GM12878 (cell line): ENCODE data around the gene RHBDD1. TPM values are rescaled to one million over a fixed set of nuclear protein-coding genes. Genes with fewer than 3 reads are reported as not detected.

Experiments
- ATAC-seq: fragments of 200-7000 bp; cut with Tn5 transposase; 3 replicates; pipeline ENCODE4 v1.9.1; 2020; ENCODE audit warnings: mild to moderate bottlenecking, moderate library complexity
- BruUV-seq: library from RNA; stranded (reverse); fragments of 400-500 nt; replicated peaks from 2 replicates; lab custom pipeline; 2021; lab: Mats Ljungman, UMichigan
- CTCF ChIA-PET: fragments of 300-600 bp; sonication (Branson Sonifier 250); formaldehyde crosslinking; extraction: SDS; loops from one replicate; lab custom pipeline; 2021; ENCODE audit warnings: inconsistent platforms; lab: Yijun Ruan, JAX
- POLR2A ChIA-PET: fragments of 350-600 bp; formaldehyde crosslinking; extraction: SDS; loops from one replicate; lab custom pipeline; 2021; ENCODE audit warnings: inconsistent platforms; lab: Charles Lee
- RAD21 ChIA-PET: fragments of 300-600 bp; sonication (Branson Sonifier 250); formaldehyde crosslinking; loops from one replicate; lab custom pipeline; 2023; ENCODE audit warnings: antibody characterized with exemption; ENCODE audit not compliant: unreplicated experiment; lab: Charles Lee
- SMC1A ChIA-PET: fragments of 300-600 bp; sonication (Branson Sonifier 250); formaldehyde crosslinking; loops from one replicate; lab custom pipeline; 2023; ENCODE audit not compliant: unreplicated experiment, uncharacterized antibody; lab: Charles Lee
- DNase-seq: peaks from one replicate; pipeline ENCODE4 v3.0.0-alpha.2; 2011; ENCODE audit warnings: low read depth, low spot score
- FAIRE-seq: peaks from 3 replicates; lab custom pipeline; 2011; peaks lifted over from hg19 to GRCh38; lab: Jason Lieb, UNC
- H2AFZ ChIP-seq: 2 replicates; pipeline ENCODE4 v1.6.0; 2011; ENCODE audit warnings: low read depth, low read length, control low read depth; ENCODE audit not compliant: control insufficient read depth
- H3K27ac ChIP-seq: 2 replicates; pipeline ENCODE4 v1.5.1; 2011; ENCODE audit warnings: control low read depth; ENCODE audit not compliant: control insufficient read depth, insufficient read depth
- H3K27me3 ChIP-seq, 2 experiments: replicated peaks in 1 of 2; 2 replicates each; pipeline versions ENCODE4 v1.6.0 to v1.6.1; 2011; ENCODE audit warnings: low read length in 1 of 2; ENCODE audit not compliant: control insufficient read depth in 2 of 2, insufficient read depth in 2 of 2
- H3K36me3 ChIP-seq, 2 experiments: 2 replicates each; pipeline ENCODE4 v1.5.1; 2011; ENCODE audit warnings: low read length in 1 of 2; ENCODE audit not compliant: control insufficient read depth in 2 of 2, insufficient read depth in 2 of 2
- H3K4me1 ChIP-seq: 2 replicates; pipeline ENCODE4 v1.6.1; 2011; ENCODE audit warnings: mild to moderate bottlenecking, low read length, moderate library complexity, mixed read lengths; ENCODE audit not compliant: control insufficient read depth, insufficient read depth
- H3K4me2 ChIP-seq: 2 replicates; pipeline ENCODE4 v1.6.0; 2011; ENCODE audit warnings: control low read depth; ENCODE audit not compliant: control insufficient read depth, insufficient read depth
- H3K4me3 ChIP-seq: fragments of 200-600 bp; sonication (generic); 2 replicates; pipeline ENCODE4 v1.5.1; 2016
- H3K79me2 ChIP-seq: 2 replicates; pipeline ENCODE4 v1.6.0; 2011; ENCODE audit warnings: low read length; ENCODE audit not compliant: control insufficient read depth, insufficient read depth
- H3K9ac ChIP-seq: 2 replicates; pipeline ENCODE4 v1.8.0; 2011; ENCODE audit warnings: low read length, control low read depth, mixed read lengths; ENCODE audit not compliant: control insufficient read depth, insufficient read depth
- H3K9me3 ChIP-seq: replicated peaks from 3 replicates; pipeline ENCODE4 v1.5.1; 2011; ENCODE audit warnings: mild to moderate bottlenecking, low read length; ENCODE audit not compliant: control insufficient read depth, insufficient read depth
- H4K20me1 ChIP-seq: 2 replicates; pipeline ENCODE4 v1.6.0; 2011; ENCODE audit not compliant: control insufficient read depth, insufficient read depth
- DPF2 ChIP-seq: fragments of 450-650 bp; IDR thresholded peaks from 2 replicates; pipeline ENCODE4 v1.6.1; 2017; ENCODE audit warnings: mild to moderate bottlenecking
- FOXK2 ChIP-seq: fragments of 450-650 bp; IDR thresholded peaks from 2 replicates; pipeline ENCODE4 v1.6.1; 2017; ENCODE audit warnings: mild to moderate bottlenecking, moderate library complexity
- HDAC2 ChIP-seq: fragments of 200-600 bp; sonication (generic); IDR thresholded peaks from 2 replicates; pipeline ENCODE4 v1.6.1; 2017
- IKZF2 ChIP-seq, 2 experiments: fragments of 450-650 bp; IDR thresholded peaks; 2 replicates each; pipeline ENCODE4 v1.6.1; 2017; ENCODE audit warnings: mild to moderate bottlenecking in 2 of 2, moderate library complexity in 2 of 2
- KAT2A ChIP-seq: conservative IDR thresholded peaks from 2 replicates; pipeline ENCODE4 v1.6.1; 2011; ENCODE audit warnings: low read depth, low read length; ENCODE audit not compliant: control insufficient read depth
- NR2C1 ChIP-seq: fragments of 450-650 bp; IDR thresholded peaks from 2 replicates; pipeline ENCODE4 v1.6.1; 2017; ENCODE audit warnings: antibody characterized with exemption, mild to moderate bottlenecking, moderate library complexity
- PML ChIP-seq: IDR thresholded peaks from 2 replicates; pipeline ENCODE4 v1.6.1; 2012; ENCODE audit warnings: low read length, inconsistent platforms
- TARDBP ChIP-seq: IDR thresholded peaks from 2 replicates; pipeline ENCODE4 v1.6.1; 2016; ENCODE audit warnings: borderline replicate concordance
- TCF3 ChIP-seq: IDR thresholded peaks from 2 replicates; pipeline ENCODE4 v1.6.1; 2012; ENCODE audit warnings: low read depth, mild to moderate bottlenecking, low read length, borderline replicate concordance; ENCODE audit not compliant: insufficient read depth
- WGBS: methylation state at CpG from one replicate; pipeline ENCODE4 v1.1.6; 2016; ENCODE audit warnings: low lambda C conversion rate; ENCODE audit not compliant: insufficient replicate concordance, insufficient coverage; ENCODE audit errors: missing lambda C conversion rate; 5-methylcytosine and 5-hydroxymethylcytosine counted together
- in situ Hi-C: fragments of 300-500 bp; cut with MboI; formaldehyde crosslinking; loops from 9 replicates; pipeline ENCODE4 v1.14.3; 2018; ENCODE audit warnings: mixed read lengths
- intact Hi-C: fragments of 100-400 bp; cut with micrococcal nuclease; formaldehyde crosslinking; loops from one replicate; pipeline ENCODE4 v1.14.2; 2022; ENCODE audit not compliant: unreplicated experiment
- polyA plus RNA-seq, 11 experiments: library from polyadenylated mRNA; depleted of rRNA in 4 of 11; unstranded in 6 of 11; stranded (reverse) in 5 of 11; fragments of >200 nt; fragmentation: Nextera tagmentation in 4 of 11; fragmentation: Illumina TruSeq in 1 of 11; extraction: Ambion mirVana in 4 of 11; extraction: Trizol in 1 of 11; gene quantifications; 1 replicate in 1 of 11; 2 replicates in 10 of 11; pipeline versions ENCODE4 v1.2.1 to v1.2.3, GENCODE V29; 2011 to 2016; ENCODE audit warnings: inconsistent platforms in 2 of 11, missing spikeins in 2 of 11, low read depth in 1 of 11
- total RNA-seq, 4 experiments: library from RNA; depleted of rRNA in 3 of 4; stranded (reverse); fragments of >200 nt in 3 of 4; fragmentation: Illumina TruSeq in 1 of 4; extraction: Trizol in 1 of 4; gene quantifications; 2 replicates each; pipeline versions ENCODE4 v1.2.1 to v1.2.3, GENCODE V29; 2013 to 2021
- TF ChIP-seq, protein P1 (sequence below): IDR thresholded peaks from 2 replicates; pipeline ENCODE4 v1.6.1; 2011; ENCODE audit warnings: low read depth, low read length, improper control_type of control experiment, borderline replicate concordance
- TF ChIP-seq, protein P2 (sequence below): fragments of 450-650 bp; formaldehyde crosslinking; IDR thresholded peaks from 2 replicates; pipeline ENCODE4 v1.4.0; 2022; ENCODE audit warnings: mild to moderate bottlenecking, moderate library complexity
- TF ChIP-seq, protein P3 (sequence below): IDR thresholded peaks from 2 replicates; pipeline ENCODE4 v1.6.1; 2012; ENCODE audit warnings: improper control_type of control experiment, low read depth, low read length; ENCODE audit not compliant: insufficient replicate concordance
- TF ChIP-seq, protein P4 (sequence below): fragments of 450-650 bp; IDR thresholded peaks from 2 replicates; pipeline ENCODE4 v1.6.1; 2017; ENCODE audit warnings: mild to moderate bottlenecking, low read depth, inconsistent platforms; ENCODE audit not compliant: poor library complexity, severe bottlenecking

The RHBDD1 gene
- total and polyA plus RNA-seq, 10 of the 15 experiments (the other 5 are each of a cell fraction or from before 2014, with no cell fraction given) = 7.1 to 36.4 (median 14.7) TPM

DNA sequence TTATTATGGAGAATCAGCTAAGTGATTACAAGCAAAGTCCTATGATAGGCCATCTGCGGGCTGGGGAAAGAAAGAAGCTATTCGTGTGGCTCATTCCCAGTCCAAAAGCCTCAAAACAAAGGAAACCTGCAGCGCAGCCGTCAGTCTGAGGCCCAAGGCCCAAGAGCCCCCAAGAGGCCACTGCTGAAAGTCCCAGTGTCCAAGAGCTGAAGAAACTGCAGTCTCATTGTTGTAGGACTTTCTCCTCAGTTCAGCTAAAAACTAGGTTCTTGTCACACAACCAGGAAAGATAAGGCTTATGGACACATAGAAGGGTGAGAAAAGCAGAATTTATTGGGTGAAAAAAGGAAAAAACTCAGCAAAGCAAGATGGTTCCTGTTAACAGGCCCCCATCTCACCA is 143.2 kb downstream of the RHBDD1 start:
- ATAC-seq = no peak
- DNase-seq = no peak
- Histone ChIP-seq H3K27ac (no peak overlapping the region), H3K27me3 (no peaks in the 10 kb centered on the region), H3K36me3 (peaks cover 0 to 5% of the 10 kb centered on the region in 2 experiments; a peak in 1 of 4 replicates), H3K9ac (no peak overlapping the region), H3K4me3 (no peak overlapping the region), H3K4me2 (no peak overlapping the region), H2AFZ (no peak overlapping the region), H3K9me3 (no peaks in the 10 kb centered on the region; the same call in 2 of the 3 replicates), H4K20me1 (no peaks in the 10 kb centered on the region), H3K79me2 (no peaks in the 10 kb centered on the region; the same call in 1 of the 2 replicates), H3K4me1 (peaks cover 3% of the 10 kb centered on the region)
- in situ Hi-C loops (loop anchor here (25.0 kb wide), 1 partner anchor 767 kb away; no protein-coding TSS in a partner anchor), intact Hi-C loops (no loop called here)
- WGBS = 93% methylated on average over 4 of the region's 4 CpGs
- SMC1A ChIA-PET = interaction anchor here (1.0 to 1.3 kb wide), 2 partner anchors 168 to 176 kb away, joined by 3 read pairs; no protein-coding TSS in a partner anchor
- RAD21 ChIA-PET = no interaction called here
- POLR2A ChIA-PET = no interaction called here
- no peak for FAIRE-seq
- no TSS peak for BruUV-seq
- CTCF ChIA-PET = interaction anchor here (1.0 to 1.7 kb wide), 4 partner anchors 36 to 176 kb away, joined by 3 to 7 read pairs (median 4); no protein-coding TSS in a partner anchor
- TF ChIP-seq PML (no peak), IKZF2 (IDR thresholded peaks at IDR 0.05) (no peak), HDAC2 (no peak), FOXK2 (no peak), DPF2 (no peak), NR2C1 (no peak), KAT2A (no peak), TCF3 (no peak), TARDBP (no peak)
- TF ChIP-seq, protein P1, sequence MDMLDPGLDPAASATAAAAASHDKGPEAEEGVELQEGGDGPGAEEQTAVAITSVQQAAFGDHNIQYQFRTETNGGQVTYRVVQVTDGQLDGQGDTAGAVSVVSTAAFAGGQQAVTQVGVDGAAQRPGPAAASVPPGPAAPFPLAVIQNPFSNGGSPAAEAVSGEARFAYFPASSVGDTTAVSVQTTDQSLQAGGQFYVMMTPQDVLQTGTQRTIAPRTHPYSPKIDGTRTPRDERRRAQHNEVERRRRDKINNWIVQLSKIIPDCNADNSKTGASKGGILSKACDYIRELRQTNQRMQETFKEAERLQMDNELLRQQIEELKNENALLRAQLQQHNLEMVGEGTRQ = no peak
- TF ChIP-seq, protein P2, sequence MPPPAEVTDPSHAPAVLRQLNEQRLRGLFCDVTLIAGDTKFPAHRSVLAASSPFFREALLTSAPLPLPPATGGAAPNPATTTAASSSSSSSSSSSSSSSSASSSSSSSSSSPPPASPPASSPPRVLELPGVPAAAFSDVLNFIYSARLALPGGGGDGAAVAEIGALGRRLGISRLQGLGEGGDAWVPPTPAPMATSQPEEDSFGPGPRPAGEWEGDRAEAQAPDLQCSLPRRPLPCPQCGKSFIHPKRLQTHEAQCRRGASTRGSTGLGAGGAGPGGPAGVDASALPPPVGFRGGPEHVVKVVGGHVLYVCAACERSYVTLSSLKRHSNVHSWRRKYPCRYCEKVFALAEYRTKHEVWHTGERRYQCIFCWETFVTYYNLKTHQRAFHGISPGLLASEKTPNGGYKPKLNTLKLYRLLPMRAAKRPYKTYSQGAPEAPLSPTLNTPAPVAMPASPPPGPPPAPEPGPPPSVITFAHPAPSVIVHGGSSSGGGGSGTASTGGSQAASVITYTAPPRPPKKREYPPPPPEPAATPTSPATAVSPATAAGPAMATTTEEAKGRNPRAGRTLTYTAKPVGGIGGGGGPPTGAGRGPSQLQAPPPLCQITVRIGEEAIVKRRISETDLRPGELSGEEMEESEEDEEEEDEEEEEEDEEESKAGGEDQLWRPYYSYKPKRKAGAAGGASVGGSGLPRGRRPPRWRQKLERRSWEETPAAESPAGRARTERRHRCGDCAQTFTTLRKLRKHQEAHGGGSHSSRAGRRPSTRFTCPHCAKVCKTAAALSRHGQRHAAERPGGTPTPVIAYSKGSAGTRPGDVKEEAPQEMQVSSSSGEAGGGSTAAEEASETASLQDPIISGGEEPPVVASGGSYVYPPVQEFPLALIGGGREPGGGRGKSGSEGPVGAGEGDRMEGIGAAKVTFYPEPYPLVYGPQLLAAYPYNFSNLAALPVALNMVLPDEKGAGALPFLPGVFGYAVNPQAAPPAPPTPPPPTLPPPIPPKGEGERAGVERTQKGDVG (CRISPR knock-in tag) = no peak
- TF ChIP-seq, protein P3, sequence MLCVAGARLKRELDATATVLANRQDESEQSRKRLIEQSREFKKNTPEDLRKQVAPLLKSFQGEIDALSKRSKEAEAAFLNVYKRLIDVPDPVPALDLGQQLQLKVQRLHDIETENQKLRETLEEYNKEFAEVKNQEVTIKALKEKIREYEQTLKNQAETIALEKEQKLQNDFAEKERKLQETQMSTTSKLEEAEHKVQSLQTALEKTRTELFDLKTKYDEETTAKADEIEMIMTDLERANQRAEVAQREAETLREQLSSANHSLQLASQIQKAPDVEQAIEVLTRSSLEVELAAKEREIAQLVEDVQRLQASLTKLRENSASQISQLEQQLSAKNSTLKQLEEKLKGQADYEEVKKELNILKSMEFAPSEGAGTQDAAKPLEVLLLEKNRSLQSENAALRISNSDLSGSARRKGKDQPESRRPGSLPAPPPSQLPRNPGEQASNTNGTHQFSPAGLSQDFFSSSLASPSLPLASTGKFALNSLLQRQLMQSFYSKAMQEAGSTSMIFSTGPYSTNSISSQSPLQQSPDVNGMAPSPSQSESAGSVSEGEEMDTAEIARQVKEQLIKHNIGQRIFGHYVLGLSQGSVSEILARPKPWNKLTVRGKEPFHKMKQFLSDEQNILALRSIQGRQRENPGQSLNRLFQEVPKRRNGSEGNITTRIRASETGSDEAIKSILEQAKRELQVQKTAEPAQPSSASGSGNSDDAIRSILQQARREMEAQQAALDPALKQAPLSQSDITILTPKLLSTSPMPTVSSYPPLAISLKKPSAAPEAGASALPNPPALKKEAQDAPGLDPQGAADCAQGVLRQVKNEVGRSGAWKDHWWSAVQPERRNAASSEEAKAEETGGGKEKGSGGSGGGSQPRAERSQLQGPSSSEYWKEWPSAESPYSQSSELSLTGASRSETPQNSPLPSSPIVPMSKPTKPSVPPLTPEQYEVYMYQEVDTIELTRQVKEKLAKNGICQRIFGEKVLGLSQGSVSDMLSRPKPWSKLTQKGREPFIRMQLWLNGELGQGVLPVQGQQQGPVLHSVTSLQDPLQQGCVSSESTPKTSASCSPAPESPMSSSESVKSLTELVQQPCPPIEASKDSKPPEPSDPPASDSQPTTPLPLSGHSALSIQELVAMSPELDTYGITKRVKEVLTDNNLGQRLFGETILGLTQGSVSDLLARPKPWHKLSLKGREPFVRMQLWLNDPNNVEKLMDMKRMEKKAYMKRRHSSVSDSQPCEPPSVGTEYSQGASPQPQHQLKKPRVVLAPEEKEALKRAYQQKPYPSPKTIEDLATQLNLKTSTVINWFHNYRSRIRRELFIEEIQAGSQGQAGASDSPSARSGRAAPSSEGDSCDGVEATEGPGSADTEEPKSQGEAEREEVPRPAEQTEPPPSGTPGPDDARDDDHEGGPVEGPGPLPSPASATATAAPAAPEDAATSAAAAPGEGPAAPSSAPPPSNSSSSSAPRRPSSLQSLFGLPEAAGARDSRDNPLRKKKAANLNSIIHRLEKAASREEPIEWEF = no peak
- TF ChIP-seq, protein P4, sequence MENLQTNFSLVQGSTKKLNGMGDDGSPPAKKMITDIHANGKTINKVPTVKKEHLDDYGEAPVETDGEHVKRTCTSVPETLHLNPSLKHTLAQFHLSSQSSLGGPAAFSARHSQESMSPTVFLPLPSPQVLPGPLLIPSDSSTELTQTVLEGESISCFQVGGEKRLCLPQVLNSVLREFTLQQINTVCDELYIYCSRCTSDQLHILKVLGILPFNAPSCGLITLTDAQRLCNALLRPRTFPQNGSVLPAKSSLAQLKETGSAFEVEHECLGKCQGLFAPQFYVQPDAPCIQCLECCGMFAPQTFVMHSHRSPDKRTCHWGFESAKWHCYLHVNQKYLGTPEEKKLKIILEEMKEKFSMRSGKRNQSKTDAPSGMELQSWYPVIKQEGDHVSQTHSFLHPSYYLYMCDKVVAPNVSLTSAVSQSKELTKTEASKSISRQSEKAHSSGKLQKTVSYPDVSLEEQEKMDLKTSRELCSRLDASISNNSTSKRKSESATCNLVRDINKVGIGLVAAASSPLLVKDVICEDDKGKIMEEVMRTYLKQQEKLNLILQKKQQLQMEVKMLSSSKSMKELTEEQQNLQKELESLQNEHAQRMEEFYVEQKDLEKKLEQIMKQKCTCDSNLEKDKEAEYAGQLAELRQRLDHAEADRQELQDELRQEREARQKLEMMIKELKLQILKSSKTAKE = no peak
